ENCODE results near the gene CA7. TPM values are rescaled to one million over a fixed set of nuclear protein-coding genes. Genes with fewer than 3 reads are reported as not detected.

Gene CA7
- total and polyA plus RNA-seq, 2 donors (not counting 3 experiments of a cell fraction or from before 2014, with no cell fraction given): not detected

- dilution Hi-C loops (cut with MboI; ENCODE audit: extremely low pct_ligation_motif_present, low sequenced_read_pairs): no loop called here
- no TSS peak for BruUV-seq (replicated peaks)
- Histone ChIP-seq H3K4me3 (replicated peaks in 1 of 3; ENCODE audit: insufficient read depth in 1 of 3, low read depth in 1 of 3, low read length in 3 of 3) (no peak overlapping the region), H3K9ac (replicated peaks; ENCODE audit: extremely low read depth, insufficient read depth, low read length) (no peak overlapping the region), H3K4me1 (ENCODE audit: control insufficient read depth, extremely low read depth, insufficient read depth, low read length) (no peaks in the 10 kb centered on the region), H4K20me1 (replicated peaks; ENCODE audit: control insufficient read depth, extremely low read depth, insufficient read depth, low read length) (peaks cover 4% of the 10 kb centered on the region), H2AFZ (ENCODE audit: low read depth, low read length) (no peak overlapping the region), H3K9me3 (replicated peaks; ENCODE audit: control insufficient read depth, insufficient read depth, low read length) (no peaks in the 10 kb centered on the region), H3K27me3 (ENCODE audit: control insufficient read depth in 2 of 2, insufficient read depth in 2 of 2, low read length in 2 of 2) (no peaks in the 10 kb centered on the region), H3K27ac (ENCODE audit: insufficient read depth, low read depth, low read length) (no peak overlapping the region), H3K36me3 (ENCODE audit: control insufficient read depth in 2 of 2, extremely low read depth in 1 of 2, insufficient read depth in 2 of 2, low read length in 2 of 2) (no peaks in the 10 kb centered on the region), H3K9me1 (replicated peaks; ENCODE audit: control insufficient read depth, extremely low read depth, insufficient read depth, low read length) (no peaks in the 10 kb centered on the region), H3K4me2 (ENCODE audit: insufficient read depth, low read length) (no peak overlapping the region), H3K79me2 (ENCODE audit: control insufficient read depth, insufficient read depth, low read length) (no peaks in the 10 kb centered on the region)
- intact Hi-C loops (cut with micrococcal nuclease): loop anchor here (10.0 kb wide), 1 partner anchor 1963 kb away; no protein-coding TSS in a partner anchor
- no peak for DNase-seq (ENCODE audit: low read depth, low spot score)
- ChIA-PET CTCF (interaction anchor here (0.8 to 1.8 kb wide), 6 partner anchors 10 to 245 kb away, joined by 3 to 12 read pairs (median 4); partner anchors contain the start of genes CDH16 and PDP2), POLR2A (no interaction called here)
- FAIRE-seq: no peak
- TF ChIP-seq MYC (IDR thresholded peaks at IDR 0.05; ENCODE audit: low read depth, low read length) (no peak), FOS (IDR thresholded peaks at IDR 0.05; ENCODE audit: borderline replicate concordance, insufficient read depth, low read length) (no peak), MAX (IDR thresholded peaks at IDR 0.05; ENCODE audit: insufficient read depth, insufficient read length) (no peak), GATA2 (IDR thresholded peaks at IDR 0.05; ENCODE audit: insufficient read depth, insufficient read length, low read depth, low read length) (no peak), CTCF (IDR thresholded peaks at IDR 0.05; ENCODE audit: extremely low read depth in 1 of 2, insufficient read depth in 1 of 2, low read depth in 1 of 2, low read length in 2 of 2) (no peak), EZH2 (IDR thresholded peaks at IDR 0.05; ENCODE audit: borderline replicate concordance, low read depth, low read length, severe bottlenecking) (no peak), POLR2AphosphoS5 (IDR thresholded peaks at IDR 0.05; ENCODE audit: insufficient read depth, low read depth, low read length) (no peak), JUN (IDR thresholded peaks at IDR 0.05; ENCODE audit: borderline replicate concordance, insufficient read depth, insufficient read length, low read depth) (no peak), POLR2A (IDR thresholded peaks at IDR 0.05; ENCODE audit: low read depth, low read length) (no peak)
Measured at GRCh38 chr16:66891360-66891759, 47.1 kb downstream of the CA7 start.
